Kasumi-1 (cell line): Measurements from ENCODE around the gene CALML6.
A peak's percentile ranks its signal among the peaks of the same experiment; 100 is the strongest.

Experiments
- DNase-seq, 2 experiments: peaks; one replicate each; lab custom pipeline; 2025; lab: John Stamatoyannopoulos, UW

CALML6 gene

DNA sequence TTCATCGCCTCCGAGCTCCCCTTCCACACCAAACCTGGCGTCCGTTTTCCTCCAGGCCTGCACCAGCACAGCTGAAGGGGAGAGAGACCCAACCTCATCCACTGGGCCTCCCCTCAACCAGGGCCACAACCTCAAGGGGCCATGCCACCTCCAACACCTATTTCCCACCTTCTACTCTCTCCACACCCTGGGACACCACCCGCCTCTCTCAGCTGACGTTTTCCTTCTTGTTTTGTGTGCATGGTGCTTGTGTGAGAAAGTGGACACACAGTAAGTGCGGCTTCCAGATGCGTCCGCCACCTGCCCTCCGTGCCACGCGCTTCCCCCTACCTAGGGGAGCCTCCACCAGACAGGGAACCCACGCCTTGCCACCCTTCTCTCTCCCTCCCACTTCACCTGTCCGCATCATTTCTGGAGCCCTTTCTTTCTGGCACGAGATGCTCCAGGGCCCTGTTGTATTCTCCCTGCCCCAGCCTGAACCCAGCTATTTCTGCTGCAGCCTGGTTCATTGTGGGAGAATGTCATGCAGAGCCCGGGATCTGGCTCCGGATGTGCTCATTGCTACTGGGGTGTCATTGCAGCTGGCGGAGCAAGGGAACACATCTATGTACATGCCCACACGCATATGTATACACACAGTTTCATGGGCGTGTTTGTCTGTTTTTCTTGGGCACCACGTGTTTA lies 22.8 kb upstream of the CALML6 start:
- DNase-seq = no peak

DNA sequence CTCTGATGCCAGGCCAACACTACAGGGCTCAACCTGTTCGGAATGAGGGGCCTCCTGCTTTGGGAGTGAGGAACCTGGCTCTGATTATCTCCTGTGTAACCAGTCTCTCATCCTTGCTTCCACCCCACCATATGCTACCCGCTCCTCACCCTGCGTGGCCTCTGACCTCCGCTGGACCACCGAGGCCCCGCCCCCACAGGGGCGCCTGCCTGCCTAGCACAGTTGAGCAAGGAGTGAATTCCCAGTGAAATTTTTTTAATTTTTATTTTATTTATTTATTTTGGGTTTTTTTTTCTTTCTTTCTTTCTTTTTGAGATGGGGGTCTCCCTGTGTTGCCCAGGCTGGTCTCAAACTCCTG lies 22.3 kb upstream of the CALML6 start:
- no peak for DNase-seq

- DNase-seq = no peak
These were observed 21.6 kb upstream of the CALML6 start for GRCh38 chr1:1893291-1893985.

DNA sequence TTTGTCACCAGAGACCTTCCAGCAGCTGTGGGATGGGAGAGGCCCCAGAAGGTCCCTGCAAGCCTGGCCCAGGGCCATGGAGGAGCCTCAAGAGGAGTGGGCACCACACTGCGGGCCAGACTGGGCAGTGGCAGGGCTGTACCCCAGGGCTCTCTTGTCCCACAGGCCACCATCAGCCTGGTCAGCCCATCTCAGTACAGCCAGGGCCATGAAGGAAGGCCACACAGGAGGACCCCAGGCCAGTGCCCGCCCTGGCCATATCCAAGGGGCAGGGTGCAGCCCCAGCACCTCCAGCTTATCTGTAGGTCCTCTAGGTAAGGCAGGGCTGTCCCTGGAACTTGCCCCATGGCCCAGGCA lies 21.1 kb upstream of the CALML6 start:
- DNase-seq = no peak

- DNase-seq = no peak
These were observed 20.6 kb upstream of the CALML6 start for GRCh38 chr1:1894354-1895059.

DNA sequence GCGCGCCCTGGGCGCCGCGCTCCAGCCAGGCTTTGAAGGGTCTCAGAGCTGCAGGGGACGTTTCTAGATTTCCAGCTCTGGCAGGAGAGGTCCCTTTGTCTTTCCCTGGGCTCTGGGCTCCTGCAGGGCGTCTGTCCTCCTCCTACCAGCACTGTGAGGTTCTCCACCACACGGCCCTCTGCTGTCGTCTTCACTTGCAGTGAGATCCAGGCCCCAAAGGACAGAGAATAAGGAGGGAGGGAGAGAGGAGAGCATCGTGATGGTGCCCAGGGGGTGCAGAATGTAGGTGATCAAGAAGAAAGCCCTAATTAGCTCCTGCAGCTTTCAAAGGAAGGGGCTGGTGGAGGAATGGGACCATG lies 20.0 kb upstream of the CALML6 start:
- no peak for DNase-seq

DNA sequence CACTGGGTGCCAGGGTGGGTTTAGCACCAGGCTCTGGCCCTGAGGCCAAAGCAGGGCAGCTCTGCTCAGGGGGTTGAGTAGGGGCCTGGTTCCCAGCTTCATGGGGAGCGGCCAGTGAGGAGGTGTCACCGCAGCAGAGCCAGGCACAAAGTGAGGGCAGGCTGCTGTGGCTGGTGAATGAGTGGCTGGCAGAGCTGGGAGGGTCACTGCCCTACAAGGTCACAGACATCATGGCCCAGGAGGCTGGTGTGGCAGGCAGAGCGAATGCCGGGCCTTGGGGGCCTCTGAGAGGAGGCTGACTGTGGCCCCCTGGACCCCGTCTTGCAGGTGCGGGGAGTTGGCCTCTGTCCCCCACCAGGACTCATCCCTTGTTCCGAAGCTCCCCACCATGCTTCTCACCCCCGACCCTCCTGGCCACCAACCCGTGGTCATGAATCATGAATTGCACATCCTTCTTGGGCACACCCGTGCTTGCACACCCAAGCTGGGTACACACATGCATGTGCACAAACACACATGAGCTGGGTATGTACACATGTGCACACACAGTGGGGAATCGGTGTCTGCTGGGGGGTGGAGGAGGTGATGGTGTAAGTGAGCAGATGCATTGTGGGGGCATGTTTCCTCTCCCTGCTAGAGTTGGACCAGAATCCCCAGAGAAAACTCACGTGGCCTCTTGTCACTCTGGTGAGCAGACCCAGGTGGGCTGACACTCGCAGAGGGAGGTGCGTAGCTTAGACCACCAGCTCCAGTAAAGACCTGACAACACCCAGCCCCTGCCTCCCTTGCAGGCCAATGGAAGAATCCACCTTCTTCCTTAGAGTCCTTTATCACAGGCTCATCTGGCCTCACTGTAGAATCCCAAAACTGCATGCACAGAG lies 19.4 kb upstream of the CALML6 start:
- no peak for DNase-seq

GRCh38 chr1:1898246-1898933 lies 16.7 kb upstream of the CALML6 start:
- DNase-seq = no peak

DNA sequence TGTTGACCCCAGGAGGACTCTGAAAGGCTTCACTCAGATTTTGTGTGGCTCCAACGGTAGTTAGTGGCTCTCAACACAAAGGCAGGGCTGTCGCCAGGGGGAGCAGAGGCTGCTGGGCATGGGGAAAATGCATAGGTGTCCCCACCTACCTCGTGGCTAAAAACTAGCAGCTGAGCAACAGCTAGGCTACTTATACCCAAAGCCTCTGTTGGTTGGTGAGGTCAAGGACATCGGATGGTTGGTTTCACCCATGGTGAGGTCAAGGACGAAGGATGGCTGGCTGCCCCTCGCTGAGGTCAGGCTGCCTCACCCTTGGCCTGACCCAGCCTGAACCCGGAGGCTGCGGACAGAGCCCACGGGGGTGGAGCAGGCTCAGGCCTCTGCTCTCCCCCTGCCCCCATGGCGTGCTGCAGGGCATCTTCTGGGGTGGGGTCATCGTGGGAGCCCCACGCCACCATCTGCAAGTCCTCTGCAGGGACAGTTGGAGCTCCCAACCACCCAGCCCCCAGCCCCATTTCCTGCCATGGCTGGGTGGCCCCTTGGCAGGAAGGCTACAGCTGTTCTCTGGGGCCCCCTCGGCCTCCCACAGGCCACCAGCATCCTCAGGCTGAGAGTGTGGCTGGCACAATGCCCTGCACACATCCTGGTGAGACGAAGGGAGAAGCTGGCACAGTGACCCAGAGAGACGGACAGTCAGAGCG lies 15.6 kb upstream of the CALML6 start:
- DNase-seq = peak; percentile 63 to 64

GRCh38 chr1:1899967-1900327 lies 15.1 kb upstream of the CALML6 start:
- no peak for DNase-seq

DNA sequence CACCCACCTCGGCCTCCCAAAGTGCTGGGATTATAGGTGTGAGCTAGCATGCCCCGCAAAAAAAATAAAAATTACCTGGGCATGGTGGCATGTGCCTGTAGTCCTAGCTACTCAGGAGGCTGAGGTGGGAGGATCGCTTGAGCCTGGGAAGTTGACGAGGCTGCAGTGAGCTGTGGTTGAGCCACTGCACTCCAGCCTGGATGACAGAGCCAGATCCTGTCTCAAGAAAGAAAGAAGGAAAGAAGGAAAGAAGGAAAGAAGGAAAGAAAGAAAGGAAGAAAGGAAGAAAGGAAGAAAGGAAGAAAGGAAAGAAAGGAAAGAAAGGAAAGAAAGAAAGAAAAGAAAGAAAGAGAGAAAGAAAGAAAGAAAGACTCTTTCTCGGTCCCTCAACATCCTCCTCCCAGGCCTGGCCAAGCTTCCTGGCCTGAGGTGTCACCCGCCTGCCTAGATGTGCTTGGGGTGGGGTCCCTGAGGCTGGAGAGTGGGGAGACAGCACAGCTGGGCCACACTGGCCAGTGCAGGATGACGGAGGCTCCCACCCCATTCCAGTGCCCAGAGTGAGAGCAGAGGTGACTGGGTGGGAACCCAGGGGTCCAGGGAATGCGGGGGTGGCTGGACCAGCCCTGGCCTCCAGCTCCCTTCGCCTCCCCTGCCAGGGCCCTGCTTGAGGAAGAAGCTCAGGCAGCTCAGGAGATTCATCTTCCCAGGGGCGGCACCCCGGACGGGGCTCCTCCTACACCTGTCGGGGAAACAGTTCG lies 14.0 kb upstream of the CALML6 start:
- no peak for DNase-seq

GRCh38 chr1:1901641-1902294 lies 13.3 kb upstream of the CALML6 start:
- no peak for DNase-seq

GRCh38 chr1:1903224-1903623 lies 11.8 kb upstream of the CALML6 start:
- no peak for DNase-seq

DNA sequence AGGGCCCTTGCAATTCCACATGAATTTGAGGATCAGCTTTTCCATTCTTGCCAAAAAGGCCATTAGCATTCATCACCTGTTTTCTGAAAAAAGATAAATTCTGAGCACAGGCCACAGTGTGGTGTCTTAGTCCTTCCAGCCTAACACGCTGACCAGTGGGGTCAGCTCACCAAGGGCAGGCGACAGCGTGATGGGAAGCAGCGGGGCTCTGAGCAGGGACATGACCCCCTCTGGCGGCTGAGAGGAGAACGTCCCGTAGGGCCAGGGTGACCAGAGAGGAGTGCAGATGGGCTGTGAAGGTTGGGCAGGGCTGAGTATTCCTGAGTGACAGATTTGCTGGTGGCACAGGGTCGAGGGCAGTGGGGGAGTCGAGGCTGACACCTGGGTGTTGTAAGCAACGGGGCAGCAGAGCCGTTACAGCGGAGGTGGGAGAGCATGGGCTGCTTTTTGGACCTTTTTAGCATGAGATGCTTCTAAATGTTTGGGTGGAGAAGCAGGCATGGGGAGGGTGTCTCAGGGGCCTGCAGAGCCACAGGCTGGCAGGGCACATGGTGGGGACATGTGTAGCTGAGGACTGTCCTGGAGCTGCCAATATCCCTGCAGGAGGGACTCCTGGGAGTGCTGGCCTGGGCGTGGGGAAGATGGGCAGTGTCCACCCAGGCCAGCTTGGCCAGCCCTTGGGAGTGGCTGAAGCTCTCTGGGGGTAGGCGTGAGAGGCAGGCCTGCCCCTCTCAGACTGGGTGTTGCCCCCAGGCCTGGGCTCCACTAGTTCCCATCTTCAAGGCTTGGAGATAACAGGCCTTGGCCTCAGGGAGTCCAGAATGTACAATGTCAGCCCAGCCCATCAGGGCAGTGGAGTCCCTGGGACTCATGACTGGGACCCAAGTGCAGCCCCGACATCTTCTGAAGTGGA lies 8.6 kb upstream of the CALML6 start:
- peak; percentile 66 to 83 for DNase-seq

GRCh38 chr1:1907098-1907736 lies 7.8 kb upstream of the CALML6 start:
- DNase-seq = no peak

GRCh38 chr1:1908506-1908791 lies 6.6 kb upstream of the CALML6 start:
- DNase-seq = peak in 1 of 2 experiments; percentile 23

DNA sequence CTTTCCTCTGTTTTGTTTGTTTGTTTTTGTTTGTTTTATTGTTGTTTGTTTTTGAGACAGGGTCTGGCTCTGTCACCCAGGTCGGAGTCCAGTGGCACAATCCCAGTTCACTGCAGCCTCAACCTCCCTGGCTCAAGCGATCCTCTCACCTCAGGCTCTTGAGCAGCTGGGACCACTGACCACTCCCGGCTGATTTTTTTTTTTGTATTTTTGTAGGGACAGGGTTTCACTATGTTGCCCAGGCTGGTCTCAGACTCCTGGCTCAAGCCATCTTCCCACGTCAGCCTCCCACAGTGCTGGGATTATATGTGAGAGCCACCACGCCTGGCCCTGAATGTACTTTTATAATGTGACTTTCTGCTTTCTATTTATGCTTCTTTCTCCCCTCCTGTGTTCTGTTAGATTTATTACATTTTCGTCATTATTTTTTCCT lies 5.0 kb upstream of the CALML6 start:
- DNase-seq = no peak

GRCh38 chr1:1910651-1911331 lies 4.3 kb upstream of the CALML6 start:
- DNase-seq = no peak
